ENCODE measurements around the gene NXPH4.

Gene NXPH4

GRCh38 chr12:57219993-57220754 is 3.6 kb downstream of the NXPH4 start:
- no peak for DNase-seq

GRCh38 chr12:57220770-57221168 is 4.2 kb downstream of the NXPH4 start:
- DNase-seq = no peak

GRCh38 chr12:57221169-57221917 is 4.7 kb downstream of the NXPH4 start:
- no peak for DNase-seq

- DNase-seq = no peak
These were observed 5.9 kb downstream of the NXPH4 start for GRCh38 chr12:57222286-57223190.

- DNase-seq = no peak
These were observed 6.9 kb downstream of the NXPH4 start for GRCh38 chr12:57223191-57224165.

GRCh38 chr12:57224278-57224972 is 7.8 kb downstream of the NXPH4 start:
- no peak for DNase-seq

- DNase-seq = no peak
These were observed 8.5 kb downstream of the NXPH4 start for GRCh38 chr12:57224973-57225679.

- no peak for DNase-seq
These were observed 9.2 kb downstream of the NXPH4 start for GRCh38 chr12:57225680-57226210.

- no peak for DNase-seq
These were observed 10.2 kb downstream of the NXPH4 start for GRCh38 chr12:57226588-57227314.

GRCh38 chr12:57227315-57228115 is 10.9 kb downstream of the NXPH4 start:
- DNase-seq = no peak

- DNase-seq = no peak
These were observed 12.5 kb downstream of the NXPH4 start for GRCh38 chr12:57229046-57229633.

- DNase-seq = peak; percentile 100
These were observed 13.2 kb downstream of the NXPH4 start, which contains the start of gene SHMT2 for GRCh38 chr12:57229634-57230380. SHMT2 (plus strand) TSS chr12:57229711; CDS start chr12:57229779, 68 bp downstream.

- no peak for DNase-seq
These were observed 14.0 kb downstream of the NXPH4 start for GRCh38 chr12:57230381-57231155.

GRCh38 chr12:57231276-57232021 is 14.9 kb downstream of the NXPH4 start:
- no peak for DNase-seq

- no peak for DNase-seq
These were observed 15.7 kb downstream of the NXPH4 start for GRCh38 chr12:57232156-57232756.

Measured in GOT3 (cell line).